Cardiac muscle cell (in vitro differentiated cells and primary cell): ENCODE results near the gene PRAF2. TPM values are rescaled to one million over a fixed set of nuclear protein-coding genes. Genes with fewer than 3 reads are reported as not detected.

Experiments used
- DNase-seq, 2 donors: peaks; one replicate each; pipeline versions ENCODE4 v3.0.0 to v3.0.0-alpha.2; 2010 to 2017; ENCODE audit warnings: low read depth in 1 of 2, low spot score in 1 of 2
- H3K27ac ChIP-seq: fragments of 200-600 bp; sonication (generic); 2 replicates; pipeline ENCODE4 v1.5.1; 2016
- H3K27me3 ChIP-seq: fragments of 200-600 bp; sonication (generic); 2 replicates; pipeline ENCODE4 v1.6.0; 2016; ENCODE audit warnings: control low read depth
- H3K36me3 ChIP-seq: fragments of 200-600 bp; sonication (generic); 2 replicates; pipeline ENCODE4 v1.5.1; 2016; ENCODE audit warnings: control low read depth
- H3K4me1 ChIP-seq: fragments of 200-600 bp; sonication (generic); 2 replicates; pipeline ENCODE4 v1.8.1; 2017; ENCODE audit warnings: low read depth, mild to moderate bottlenecking, mixed run types
- H3K4me3 ChIP-seq: fragments of 200-600 bp; sonication (generic); 2 replicates; pipeline ENCODE4 v1.5.1; 2016; ENCODE audit warnings: mild to moderate bottlenecking
- H3K9me3 ChIP-seq: fragments of 200-600 bp; sonication (generic); 2 replicates; pipeline ENCODE4 v1.5.1; 2017; ENCODE audit warnings: low read depth, mild to moderate bottlenecking, control low read depth
- polyA plus RNA-seq: library from polyadenylated mRNA; unstranded; fragments of >200 nt; fragmentation: Nextera tagmentation; extraction: Ambion mirVana; gene quantifications from 2 replicates; pipeline ENCODE4 v1.2.1, GENCODE V29; 2016
- total RNA-seq: library from RNA; depleted of rRNA; stranded (reverse); fragments of >200 nt; gene quantifications from 2 replicates; pipeline ENCODE4 v1.2.3, GENCODE V29; 2016
- TF ChIP-seq, protein P1 (sequence below): IDR thresholded peaks from 2 replicates; pipeline ENCODE4 v1.5.1; 2012; ENCODE audit warnings: low read depth, mild to moderate bottlenecking, low read length

The PRAF2 gene
- total and polyA plus RNA-seq, 2 experiments from 2014 or later, result 30.3 to 76.7 TPM

DNA sequence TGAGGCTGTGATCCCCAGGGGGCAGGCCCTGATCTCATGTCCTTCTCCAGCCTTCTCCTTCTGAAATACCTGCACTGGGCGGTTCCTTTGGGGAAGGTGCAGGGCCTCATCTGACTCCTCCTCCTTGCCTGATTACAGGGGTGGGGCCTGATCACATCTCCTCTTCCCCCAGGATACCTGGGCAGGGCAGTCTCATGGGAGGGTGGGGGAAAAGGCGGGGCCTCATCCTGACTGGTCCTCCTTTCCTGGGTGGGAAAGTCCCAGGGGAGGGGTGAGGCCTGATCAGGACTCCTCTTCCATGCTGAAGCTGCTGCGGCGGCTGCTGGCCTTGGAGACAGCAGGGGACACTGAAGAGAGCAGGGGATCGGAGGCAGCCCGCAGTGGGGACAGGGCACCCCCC, 43.9 kb downstream of the PRAF2 start:
- no peak overlapping the region for H3K4me3 ChIP-seq
- H3K27me3 ChIP-seq, result no peaks in the 10 kb centered on the region
- no peak overlapping the region for H3K27ac ChIP-seq
- peaks cover 15% of the 10 kb centered on the region for H3K36me3 ChIP-seq
- TF ChIP-seq, protein P1, sequence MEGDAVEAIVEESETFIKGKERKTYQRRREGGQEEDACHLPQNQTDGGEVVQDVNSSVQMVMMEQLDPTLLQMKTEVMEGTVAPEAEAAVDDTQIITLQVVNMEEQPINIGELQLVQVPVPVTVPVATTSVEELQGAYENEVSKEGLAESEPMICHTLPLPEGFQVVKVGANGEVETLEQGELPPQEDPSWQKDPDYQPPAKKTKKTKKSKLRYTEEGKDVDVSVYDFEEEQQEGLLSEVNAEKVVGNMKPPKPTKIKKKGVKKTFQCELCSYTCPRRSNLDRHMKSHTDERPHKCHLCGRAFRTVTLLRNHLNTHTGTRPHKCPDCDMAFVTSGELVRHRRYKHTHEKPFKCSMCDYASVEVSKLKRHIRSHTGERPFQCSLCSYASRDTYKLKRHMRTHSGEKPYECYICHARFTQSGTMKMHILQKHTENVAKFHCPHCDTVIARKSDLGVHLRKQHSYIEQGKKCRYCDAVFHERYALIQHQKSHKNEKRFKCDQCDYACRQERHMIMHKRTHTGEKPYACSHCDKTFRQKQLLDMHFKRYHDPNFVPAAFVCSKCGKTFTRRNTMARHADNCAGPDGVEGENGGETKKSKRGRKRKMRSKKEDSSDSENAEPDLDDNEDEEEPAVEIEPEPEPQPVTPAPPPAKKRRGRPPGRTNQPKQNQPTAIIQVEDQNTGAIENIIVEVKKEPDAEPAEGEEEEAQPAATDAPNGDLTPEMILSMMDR, result no peak
- no peaks in the 10 kb centered on the region for H3K4me1 ChIP-seq
- DNase-seq, result no peak
- H3K9me3 ChIP-seq, result no peaks in the 10 kb centered on the region

Other genes starting within 250 kb of the PRAF2 start
- gene ERAS, start 247.5 kb downstream of the PRAF2 start, total RNA-seq, result not detected in 2 replicates
- gene ERAS, start 247.5 kb downstream of the PRAF2 start, polyA plus RNA-seq, result 0.17 TPM in 1 of 2 replicates, not detected in the other
- gene PCSK1N, start 238.4 kb downstream of the PRAF2 start, total RNA-seq, result 7.1 and 8.5 TPM in 2 replicates
- 5.4 and 8.7 TPM in 2 replicates for gene PCSK1N, start 238.4 kb downstream of the PRAF2 start, polyA plus RNA-seq
- gene TIMM17B, start 176.2 kb downstream of the PRAF2 start, total RNA-seq, result 127 and 152 TPM in 2 replicates
- 219 and 264 TPM in 2 replicates for gene TIMM17B, start 176.2 kb downstream of the PRAF2 start, polyA plus RNA-seq
- 62.8 and 74.8 TPM in 2 replicates for gene PQBP1, start 176.1 kb downstream of the PRAF2 start, total RNA-seq
- gene PQBP1, start 176.1 kb downstream of the PRAF2 start, polyA plus RNA-seq, result 75.3 and 114 TPM in 2 replicates
- 17.3 and 22.2 TPM in 2 replicates for gene SLC35A2, start 162.4 kb downstream of the PRAF2 start, total RNA-seq
- gene SLC35A2, start 162.4 kb downstream of the PRAF2 start, polyA plus RNA-seq, result 41.8 and 51.4 TPM in 2 replicates
- gene PIM2, start 155.0 kb downstream of the PRAF2 start, total RNA-seq, result 18.5 and 25.2 TPM in 2 replicates
- 20.7 and 38.4 TPM in 2 replicates for gene PIM2, start 155.0 kb downstream of the PRAF2 start, polyA plus RNA-seq
- 40.2 and 56.6 TPM in 2 replicates for gene OTUD5, start 116.4 kb downstream of the PRAF2 start, total RNA-seq
- gene OTUD5, start 116.4 kb downstream of the PRAF2 start, polyA plus RNA-seq, result 47.8 and 55.6 TPM in 2 replicates
- gene KCND1, start 102.2 kb downstream of the PRAF2 start, total RNA-seq, result 1.1 and 2.6 TPM in 2 replicates
- 2.3 and 3.1 TPM in 2 replicates for gene KCND1, start 102.2 kb downstream of the PRAF2 start, polyA plus RNA-seq
- gene GRIPAP1, start 71.7 kb downstream of the PRAF2 start, total RNA-seq, result 34.7 and 67.3 TPM in 2 replicates
- 44.8 and 65.4 TPM in 2 replicates for gene GRIPAP1, start 71.7 kb downstream of the PRAF2 start, polyA plus RNA-seq
- 30.0 and 55.0 TPM in 2 replicates for gene TFE3, start 30.6 kb downstream of the PRAF2 start, total RNA-seq
- 32.1 and 40.9 TPM in 2 replicates for gene TFE3, start 30.6 kb downstream of the PRAF2 start, polyA plus RNA-seq
- gene CCDC120, start 15.0 kb downstream of the PRAF2 start, total RNA-seq, result 6.2 and 7.8 TPM in 2 replicates
- gene CCDC120, start 15.0 kb downstream of the PRAF2 start, polyA plus RNA-seq, result 5.4 and 10.8 TPM in 2 replicates
- gene WDR45, start 5.9 kb upstream of the PRAF2 start, total RNA-seq, result 51.4 and 54.6 TPM in 2 replicates
- 58.6 and 62.3 TPM in 2 replicates for gene WDR45, start 5.9 kb upstream of the PRAF2 start, polyA plus RNA-seq
- gene GPKOW, start 49.7 kb upstream of the PRAF2 start, total RNA-seq, result 37.3 and 38.4 TPM in 2 replicates
- gene GPKOW, start 49.7 kb upstream of the PRAF2 start, polyA plus RNA-seq, result 23.2 and 28.7 TPM in 2 replicates
- 2.0 and 6.8 TPM in 2 replicates for gene MAGIX, start 88.8 kb upstream of the PRAF2 start, total RNA-seq
- 3.2 and 10.0 TPM in 2 replicates for gene MAGIX, start 88.8 kb upstream of the PRAF2 start, polyA plus RNA-seq
- gene PLP2, start 97.9 kb upstream of the PRAF2 start, total RNA-seq, result 8.3 and 12.4 TPM in 2 replicates
- 34.6 and 41.2 TPM in 2 replicates for gene PLP2, start 97.9 kb upstream of the PRAF2 start, polyA plus RNA-seq
- 10.5 and 16.5 TPM in 2 replicates for gene PRICKLE3, start 112.4 kb upstream of the PRAF2 start, total RNA-seq
- gene PRICKLE3, start 112.4 kb upstream of the PRAF2 start, polyA plus RNA-seq, result 8.1 and 10.9 TPM in 2 replicates
- gene SYP, start 126.2 kb upstream of the PRAF2 start, total RNA-seq, result 0.45 and 1.8 TPM in 2 replicates
- 1.1 and 1.3 TPM in 2 replicates for gene SYP, start 126.2 kb upstream of the PRAF2 start, polyA plus RNA-seq
- 0.45 and 1.0 TPM in 2 replicates for gene CACNA1F, start 159.3 kb upstream of the PRAF2 start, total RNA-seq
- 0.02 and 1.5 TPM in 2 replicates for gene CACNA1F, start 159.3 kb upstream of the PRAF2 start, polyA plus RNA-seq
- 18.3 and 21.2 TPM in 2 replicates for gene CCDC22, start 161.5 kb upstream of the PRAF2 start, total RNA-seq
- 16.1 and 18.9 TPM in 2 replicates for gene CCDC22, start 161.5 kb upstream of the PRAF2 start, polyA plus RNA-seq
- 0.07 and 0.18 TPM in 2 replicates for gene FOXP3, start 190.7 kb upstream of the PRAF2 start, total RNA-seq
- 0.59 TPM in 1 of 2 replicates, not detected in the other for gene FOXP3, start 190.7 kb upstream of the PRAF2 start, polyA plus RNA-seq
- gene PPP1R3F, start 195.8 kb upstream of the PRAF2 start, total RNA-seq, result 32.6 and 36.0 TPM in 2 replicates
- 24.4 and 28.3 TPM in 2 replicates for gene PPP1R3F, start 195.8 kb upstream of the PRAF2 start, polyA plus RNA-seq
- gene GAGE10, start 229.6 kb upstream of the PRAF2 start, total RNA-seq, result not detected in 2 replicates
- 1.0 TPM in 1 of 2 replicates, not detected in the other for gene GAGE10, start 229.6 kb upstream of the PRAF2 start, polyA plus RNA-seq
- not detected in 2 replicates for gene GAGE12J, start 248.0 kb upstream of the PRAF2 start, total RNA-seq
- gene GAGE12J, start 248.0 kb upstream of the PRAF2 start, polyA plus RNA-seq, result not detected in 2 replicates